ENCODE data around the gene LIX1. TPM values are rescaled to one million over a fixed set of nuclear protein-coding genes. Genes with fewer than 3 reads are reported as not detected.
"Not testable (repeated sequence)": the region's sequence is repeated elsewhere in the genome, so short reads cannot be mapped to it uniquely, and the experiment has no call there.

Gene LIX1
- polyA plus RNA-seq, 3 donors from 2014 or later = not detected

DNA sequence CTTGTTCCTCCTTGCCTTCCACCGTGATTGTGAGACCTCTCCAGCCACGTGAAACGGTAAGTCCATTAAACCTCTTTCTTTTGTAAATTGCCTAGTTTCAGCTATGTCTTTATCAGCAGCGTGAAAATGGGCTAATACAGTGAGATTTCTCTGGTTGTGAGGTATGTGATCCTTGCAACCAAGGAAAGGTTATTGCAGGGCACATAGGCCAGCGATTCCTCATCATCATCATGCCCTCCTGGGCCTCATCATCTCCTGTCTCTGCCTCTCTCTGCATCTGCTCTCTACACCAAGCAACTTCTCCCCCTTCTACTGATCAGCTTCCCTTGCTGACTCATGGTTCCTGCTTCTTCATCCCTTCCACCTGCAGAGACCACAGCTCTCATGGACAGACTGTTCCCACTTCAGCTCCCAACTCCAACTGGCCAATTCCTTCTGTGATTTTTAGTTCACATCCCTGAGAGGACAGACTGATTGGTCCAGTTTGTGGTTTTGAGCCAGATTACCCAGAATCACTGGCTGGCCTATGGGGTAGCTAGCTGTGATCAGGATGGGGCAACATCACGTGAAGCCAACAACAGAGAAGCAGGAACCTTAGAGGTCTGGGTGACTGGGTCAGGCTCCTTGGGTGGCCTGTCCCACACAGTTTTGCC is 53.1 kb downstream of the LIX1 start:
- H3K27ac Mint-ChIP-seq = no peak overlapping the region
- H3K4me1 Mint-ChIP-seq = no peaks in the 10 kb centered on the region
- H3K9me3 Mint-ChIP-seq = no peaks in the 10 kb centered on the region
- peaks cover 0 to 6% (median 4%) of the 10 kb centered on the region in 3 donors for H3K27me3 Mint-ChIP-seq (ENCODE audit: low read depth in 3 of 3)
- no peak overlapping the region for H3K4me3 Mint-ChIP-seq
- peaks cover 0 to 3% (median 0%) of the 10 kb centered on the region in 3 donors for H3K36me3 Mint-ChIP-seq
- DNase-seq = no peak

DNA sequence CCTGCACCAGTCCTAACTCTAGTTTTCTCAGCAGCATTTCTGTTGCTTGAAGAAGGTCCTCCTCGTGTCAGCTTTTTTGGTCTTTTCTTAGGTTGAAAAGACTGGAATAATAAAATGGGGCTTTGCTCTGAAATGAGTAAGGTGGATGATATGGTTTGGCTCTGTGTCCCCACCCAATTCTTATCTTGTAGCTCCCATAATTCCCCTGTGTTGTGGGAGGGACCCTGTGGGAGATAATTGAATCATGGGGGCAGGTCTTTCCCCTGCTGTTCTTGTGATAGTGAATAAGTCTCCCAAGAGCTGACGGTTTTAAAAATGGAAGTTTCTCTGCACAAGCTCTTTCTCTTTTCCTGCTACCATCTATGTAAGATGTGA is 53.6 kb downstream of the LIX1 start:
- Mint-ChIP-seq H3K27ac (no peak overlapping the region), H3K36me3 (peaks cover 0 to 4% (median 0%) of the 10 kb centered on the region in 3 donors), H3K27me3 (ENCODE audit: low read depth in 3 of 3) (peaks cover 0 to 6% (median 3%) of the 10 kb centered on the region in 3 donors), H3K9me3 (peaks cover 0 to 1% (median 0%) of the 10 kb centered on the region in 6 donors), H3K4me3 (no peak overlapping the region), H3K4me1 (no peaks in the 10 kb centered on the region)
- DNase-seq = no peak

DNA sequence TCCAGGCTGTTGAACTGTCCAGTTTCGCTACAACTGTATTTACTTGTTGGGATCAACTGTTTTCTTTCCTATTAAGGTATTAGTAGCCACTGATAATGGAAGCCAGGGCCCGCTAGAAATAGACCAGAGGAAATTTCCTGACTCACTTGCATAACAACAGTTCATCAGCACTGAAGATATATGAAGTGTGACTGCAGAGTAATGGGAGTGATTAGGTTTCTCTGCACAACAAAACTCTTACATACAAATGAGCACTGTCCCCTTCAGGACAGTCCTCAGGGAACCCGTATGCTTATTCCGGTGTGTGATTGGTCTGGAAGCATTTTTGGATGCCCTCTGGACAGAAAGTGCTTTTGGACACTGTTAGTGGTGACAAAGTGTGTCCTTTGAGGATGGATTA is 55.3 kb downstream of the LIX1 start:
- peaks cover 0 to 4% (median 0%) of the 10 kb centered on the region in 3 donors for H3K36me3 Mint-ChIP-seq
- H3K4me3 Mint-ChIP-seq = no peak overlapping the region
- no peak overlapping the region for H3K27ac Mint-ChIP-seq
- DNase-seq = no peak
- H3K9me3 Mint-ChIP-seq = peaks cover 0 to 1% (median 0%) of the 10 kb centered on the region in 6 donors
- peaks cover 0 to 6% (median 5%) of the 10 kb centered on the region in 3 donors for H3K27me3 Mint-ChIP-seq (ENCODE audit: low read depth in 3 of 3)
- H3K4me1 Mint-ChIP-seq = peaks cover 3% of the 10 kb centered on the region in 2 donors

DNA sequence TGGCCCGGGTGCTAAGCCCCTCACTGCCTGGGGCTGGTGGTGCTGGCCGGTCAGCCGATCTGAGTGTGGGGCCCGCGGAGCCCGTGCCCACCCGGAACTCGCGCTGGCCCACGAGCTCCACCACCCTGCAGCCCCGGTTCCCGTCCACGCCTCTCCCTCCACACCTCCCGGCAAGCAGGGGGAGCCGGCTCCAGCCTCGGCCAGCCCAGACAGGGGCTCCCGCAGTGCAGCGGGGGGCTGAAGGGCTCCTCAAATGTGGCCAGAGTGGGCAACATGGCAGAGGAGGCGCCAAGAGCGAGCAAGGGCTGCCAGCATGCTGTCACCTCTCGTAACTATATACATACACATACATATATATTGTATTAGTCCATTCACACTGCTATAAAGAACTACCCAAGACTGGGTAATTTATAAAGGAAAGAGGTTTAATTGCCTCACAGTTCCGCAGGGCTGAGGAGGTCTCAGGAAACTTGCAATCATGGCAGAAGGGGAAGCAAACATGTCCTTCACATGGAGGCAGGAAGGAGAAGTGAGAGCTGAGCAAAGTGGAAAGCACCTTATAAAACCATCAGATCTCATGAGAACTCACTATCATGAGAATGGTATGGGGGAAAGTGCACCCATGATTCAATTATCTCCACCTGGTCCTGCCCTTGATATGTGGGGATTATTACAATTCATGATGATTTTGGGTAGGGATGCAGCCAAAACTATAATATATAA is 56.8 kb downstream of the LIX1 start:
- Mint-ChIP-seq H3K27ac (no peak overlapping the region), H3K4me1 (peaks cover 8 to 10% of the 10 kb centered on the region in 2 donors), H3K9me3 (peaks cover 0 to 1% (median 0%) of the 10 kb centered on the region in 6 donors), H3K27me3 (ENCODE audit: low read depth in 3 of 3) (peaks cover 0 to 5% (median 4%) of the 10 kb centered on the region in 3 donors), H3K36me3 (peaks cover 0 to 4% (median 0%) of the 10 kb centered on the region in 3 donors), H3K4me3 (no peak overlapping the region)
- DNase-seq = no peak

DNA sequence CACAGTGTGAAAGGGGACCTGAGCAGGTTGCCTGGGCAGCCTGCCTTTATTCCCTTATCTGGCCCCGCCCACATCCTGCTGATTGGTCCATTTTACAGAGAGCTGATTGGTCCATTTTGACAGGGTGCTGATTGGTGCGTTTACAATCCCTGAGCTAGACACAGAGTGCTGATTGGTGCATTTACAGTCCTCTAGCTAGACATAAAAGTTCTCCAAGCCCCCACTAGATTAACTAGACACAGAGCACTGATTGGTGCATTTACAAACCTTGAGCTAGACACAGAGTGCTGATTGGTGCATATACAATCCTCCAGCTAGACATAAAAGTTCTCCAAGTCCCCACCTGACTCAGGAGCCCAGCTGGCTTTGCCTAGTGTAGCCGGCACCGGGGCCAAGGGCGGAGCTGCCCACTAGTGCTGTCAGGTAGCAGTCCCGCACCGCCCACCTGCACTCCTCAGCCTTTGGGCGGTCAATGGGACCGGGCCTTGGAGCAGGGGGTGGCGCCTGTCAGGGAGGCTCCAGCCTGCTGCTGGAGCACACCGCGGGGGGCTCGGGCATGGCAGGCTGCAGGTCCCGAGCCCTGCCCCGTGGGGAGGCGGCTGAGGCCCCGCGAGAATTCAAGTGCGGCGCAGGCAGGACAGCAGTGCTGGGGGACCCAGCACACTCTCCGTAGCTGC is 57.5 kb downstream of the LIX1 start:
- not testable (repeated sequence) for H3K36me3 Mint-ChIP-seq; H3K9me3 Mint-ChIP-seq; H3K27me3 Mint-ChIP-seq (ENCODE audit: low read depth in 3 of 3); H3K4me3 Mint-ChIP-seq; H3K27ac Mint-ChIP-seq; H3K4me1 Mint-ChIP-seq; DNase-seq

DNA sequence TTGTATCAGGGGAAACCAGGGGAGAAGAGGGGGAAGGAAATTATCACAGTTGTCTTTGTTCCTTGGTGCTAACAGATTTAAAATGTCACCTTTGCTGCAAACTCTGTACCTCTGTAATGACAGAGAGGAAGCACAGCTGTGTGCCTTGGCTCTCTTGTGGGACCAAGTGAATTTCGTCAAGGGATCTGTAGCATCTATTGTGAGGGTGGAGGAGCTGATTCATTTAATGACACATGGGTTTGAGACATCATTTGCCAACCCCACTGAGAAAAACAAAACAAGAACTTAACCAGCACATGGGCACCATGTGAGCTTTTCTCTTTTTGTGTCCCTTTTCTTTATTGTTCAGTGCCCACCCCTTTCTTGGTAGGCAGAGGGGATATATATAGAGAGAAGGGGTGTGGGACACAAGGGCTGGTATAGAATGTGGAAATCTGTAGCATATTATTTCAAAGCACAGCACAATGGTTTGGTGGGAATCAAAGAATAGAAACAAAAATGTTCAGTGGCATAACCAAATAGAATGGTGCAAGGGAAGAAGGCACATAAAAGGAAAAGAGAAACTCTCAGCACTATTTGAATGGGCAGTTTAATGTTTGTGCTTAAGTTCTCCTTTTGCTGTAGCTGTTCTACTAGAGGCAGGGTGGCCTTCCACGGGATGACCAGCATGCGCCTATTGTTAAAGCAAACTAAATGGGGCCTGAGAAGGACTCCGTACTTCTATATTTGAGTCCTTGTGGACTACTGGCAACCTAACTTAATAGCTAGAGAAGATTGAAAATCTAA is 63.3 kb downstream of the LIX1 start:
- Mint-ChIP-seq H3K4me3 (no peak overlapping the region), H3K9me3 (peaks cover 0 to 1% (median 0%) of the 10 kb centered on the region in 6 donors), H3K27ac (no peak overlapping the region), H3K36me3 (no peaks in the 10 kb centered on the region), H3K27me3 (ENCODE audit: low read depth in 3 of 3) (peaks cover 0 to 4% (median 0%) of the 10 kb centered on the region in 3 donors), H3K4me1 (peaks cover 8 to 10% of the 10 kb centered on the region in 2 donors)
- no peak for DNase-seq

DNA sequence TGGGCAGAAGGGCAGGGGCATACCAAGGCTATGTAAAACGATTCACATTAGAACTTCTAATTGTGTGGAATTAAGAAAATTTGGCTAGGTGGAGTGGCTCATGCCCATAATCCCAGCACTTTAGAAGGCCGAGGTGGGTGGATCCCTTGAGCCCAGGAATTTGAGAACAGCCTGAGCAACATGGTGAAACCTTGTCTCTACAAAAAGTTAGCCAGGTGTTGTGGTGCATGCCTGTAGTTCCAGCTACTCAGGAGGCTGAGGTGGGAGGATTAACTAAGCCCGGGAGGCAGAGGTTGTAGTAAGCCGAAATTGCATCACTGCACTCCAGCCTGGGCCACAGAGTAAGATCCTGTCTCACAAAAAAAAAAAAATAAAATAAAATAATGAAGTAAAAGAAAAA is 65.2 kb downstream of the LIX1 start:
- Mint-ChIP-seq H3K4me3 (no peak overlapping the region), H3K27ac (no peak overlapping the region), H3K4me1 (peaks cover 6 to 8% of the 10 kb centered on the region in 2 donors), H3K27me3 (ENCODE audit: low read depth in 3 of 3) (peaks cover 0 to 1% (median 0%) of the 10 kb centered on the region in 3 donors), H3K9me3 (no peaks in the 10 kb centered on the region), H3K36me3 (peaks cover 0 to 3% (median 0%) of the 10 kb centered on the region in 3 donors)
- DNase-seq = no peak

DNA sequence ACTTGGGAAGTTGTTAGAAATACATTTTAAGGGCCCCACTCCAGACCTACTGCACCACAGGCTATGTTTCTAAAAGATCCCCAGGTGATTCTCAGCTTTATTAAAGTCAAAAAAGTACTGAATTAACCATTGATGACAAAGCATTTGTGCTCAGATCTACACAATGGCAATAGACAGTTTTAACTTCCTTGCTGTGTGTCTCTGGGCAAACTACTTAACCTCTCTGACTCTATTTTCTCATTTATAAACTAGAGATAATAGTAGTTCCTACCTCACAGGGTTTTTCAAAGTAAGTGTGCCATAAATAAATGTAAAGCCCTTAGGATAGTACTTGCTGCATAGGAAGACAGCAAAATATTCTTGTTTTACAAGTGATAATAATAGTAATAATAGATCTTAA is 66.3 kb downstream of the LIX1 start:
- Mint-ChIP-seq H3K4me1 (no peaks in the 10 kb centered on the region), H3K27me3 (ENCODE audit: low read depth in 3 of 3) (peaks cover 0 to 1% (median 0%) of the 10 kb centered on the region in 3 donors), H3K36me3 (peaks cover 0 to 3% (median 0%) of the 10 kb centered on the region in 3 donors), H3K4me3 (no peak overlapping the region), H3K9me3 (no peaks in the 10 kb centered on the region), H3K27ac (no peak overlapping the region)
- no peak for DNase-seq

DNA sequence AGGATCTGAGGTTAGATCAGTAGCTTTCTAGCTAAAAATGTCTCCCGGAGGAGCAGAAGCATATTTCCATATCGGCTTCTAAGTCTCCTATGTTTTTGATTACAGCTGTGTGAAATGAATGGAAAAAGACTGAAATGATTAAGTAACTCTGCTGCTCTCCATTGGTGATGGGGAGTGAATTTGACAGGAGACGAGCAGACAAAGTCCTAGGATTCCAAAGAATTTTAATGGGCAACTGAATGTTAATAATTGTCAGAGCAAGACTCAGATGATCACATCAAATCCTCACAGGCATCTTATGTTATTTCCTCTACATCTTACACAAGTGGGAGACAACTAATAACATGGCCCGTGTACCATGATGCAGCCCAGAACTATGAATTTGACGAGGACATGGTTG is 66.8 kb downstream of the LIX1 start:
- peaks cover 0 to 1% (median 0%) of the 10 kb centered on the region in 3 donors for H3K27me3 Mint-ChIP-seq (ENCODE audit: low read depth in 3 of 3)

DNA sequence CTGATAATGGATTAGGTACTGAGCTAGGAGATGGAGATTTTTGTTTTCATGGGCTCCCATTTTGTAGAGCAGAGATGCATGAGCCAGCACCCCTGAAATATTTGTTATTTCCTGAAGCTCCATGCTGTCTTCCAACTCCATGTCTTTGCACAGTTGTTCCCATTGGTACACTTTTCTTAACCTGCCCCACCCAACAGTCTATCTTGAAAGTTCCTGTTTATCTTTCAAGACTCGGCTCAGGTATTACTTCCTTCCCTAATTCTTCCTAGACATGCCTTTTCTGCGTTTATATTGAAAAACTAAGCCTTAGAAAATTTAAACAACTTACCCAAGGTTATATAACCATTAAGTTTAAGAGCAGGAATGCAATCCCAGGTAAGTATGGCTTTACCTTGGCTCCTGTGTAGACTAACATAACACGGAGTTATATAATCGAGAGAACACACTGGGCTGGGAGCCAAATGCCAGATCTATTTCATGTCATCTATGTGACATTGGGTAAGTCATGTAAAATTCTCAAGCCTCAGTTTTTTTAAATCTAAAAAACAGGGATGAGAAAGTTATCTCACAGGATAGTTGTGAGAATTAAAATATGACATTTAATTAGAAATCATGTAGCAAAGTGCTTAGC is 67.4 kb downstream of the LIX1 start:
- no peak overlapping the region for H3K4me3 Mint-ChIP-seq
- H3K9me3 Mint-ChIP-seq = no peaks in the 10 kb centered on the region
- no peaks in the 10 kb centered on the region for H3K4me1 Mint-ChIP-seq
- H3K27ac Mint-ChIP-seq = no peak overlapping the region
- no peak for DNase-seq
- H3K36me3 Mint-ChIP-seq = peaks cover 0 to 3% (median 0%) of the 10 kb centered on the region in 3 donors
- peaks cover 0 to 2% (median 0%) of the 10 kb centered on the region in 3 donors for H3K27me3 Mint-ChIP-seq (ENCODE audit: low read depth in 3 of 3)

More for the DNA sequence above, 66.8 kb downstream of the LIX1 start:
- H3K36me3 Mint-ChIP-seq = peaks cover 0 to 3% (median 0%) of the 10 kb centered on the region in 3 donors
- no peak for DNase-seq
- H3K4me3 Mint-ChIP-seq = no peak overlapping the region
- no peak overlapping the region for H3K27ac Mint-ChIP-seq
- no peaks in the 10 kb centered on the region for H3K4me1 Mint-ChIP-seq
- no peaks in the 10 kb centered on the region for H3K9me3 Mint-ChIP-seq

DNA sequence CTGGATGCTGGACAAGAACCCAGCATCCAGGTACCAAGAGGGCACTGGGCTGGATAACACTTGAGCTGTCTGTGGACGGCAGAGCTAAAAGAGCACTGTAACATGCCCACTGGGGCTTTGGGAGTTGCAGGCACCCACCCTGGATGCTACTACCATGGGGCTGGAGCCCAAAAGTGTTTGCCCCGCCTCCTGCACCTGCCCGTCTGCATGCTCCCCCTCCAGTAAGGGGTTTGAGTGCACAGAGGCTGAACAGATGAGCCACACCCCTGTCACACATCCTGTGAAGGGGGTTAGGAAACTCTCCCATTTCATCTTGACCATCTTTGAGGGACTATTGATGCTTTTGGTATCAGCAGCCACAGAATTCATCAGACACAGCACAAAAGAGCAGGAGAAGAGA is 69.0 kb downstream of the LIX1 start:
- no peak overlapping the region for H3K4me3 Mint-ChIP-seq
- no peaks in the 10 kb centered on the region for H3K4me1 Mint-ChIP-seq
- peak overlapping the region in 1 of 6 donors; percentile 32 for H3K27ac Mint-ChIP-seq
- H3K27me3 Mint-ChIP-seq (ENCODE audit: low read depth in 3 of 3) = peaks cover 0 to 2% (median 0%) of the 10 kb centered on the region in 3 donors
- no peaks in the 10 kb centered on the region for H3K9me3 Mint-ChIP-seq
- DNase-seq = no peak
- peaks cover 0 to 3% (median 0%) of the 10 kb centered on the region in 3 donors for H3K36me3 Mint-ChIP-seq

DNA sequence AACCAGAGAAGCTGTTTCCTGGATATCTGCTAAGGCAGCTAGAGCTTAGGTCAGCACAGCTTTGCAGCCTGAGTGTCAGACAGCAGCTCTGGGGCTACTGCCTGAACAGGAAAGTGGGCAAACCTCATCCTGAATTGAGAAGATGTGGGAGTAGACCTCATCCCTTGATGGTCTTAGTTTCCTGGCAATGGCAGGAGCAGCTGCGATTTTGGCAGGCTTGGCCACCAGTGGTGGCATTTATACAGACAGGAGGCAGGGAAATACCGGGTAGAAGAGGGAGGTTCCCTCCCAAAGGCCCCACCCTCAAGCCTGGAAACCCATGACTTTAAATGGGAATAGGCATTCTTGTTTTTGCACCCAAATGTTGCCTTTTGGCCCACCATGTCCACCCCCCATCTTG is 69.7 kb downstream of the LIX1 start:
- no peaks in the 10 kb centered on the region for H3K4me1 Mint-ChIP-seq
- no peak overlapping the region for H3K27ac Mint-ChIP-seq
- no peak overlapping the region for H3K4me3 Mint-ChIP-seq
- DNase-seq = no peak
- H3K27me3 Mint-ChIP-seq (ENCODE audit: low read depth in 3 of 3) = peaks cover 0 to 2% (median 0%) of the 10 kb centered on the region in 3 donors
- H3K36me3 Mint-ChIP-seq = peaks cover 0 to 3% (median 0%) of the 10 kb centered on the region in 3 donors
- H3K9me3 Mint-ChIP-seq = no peaks in the 10 kb centered on the region

DNA sequence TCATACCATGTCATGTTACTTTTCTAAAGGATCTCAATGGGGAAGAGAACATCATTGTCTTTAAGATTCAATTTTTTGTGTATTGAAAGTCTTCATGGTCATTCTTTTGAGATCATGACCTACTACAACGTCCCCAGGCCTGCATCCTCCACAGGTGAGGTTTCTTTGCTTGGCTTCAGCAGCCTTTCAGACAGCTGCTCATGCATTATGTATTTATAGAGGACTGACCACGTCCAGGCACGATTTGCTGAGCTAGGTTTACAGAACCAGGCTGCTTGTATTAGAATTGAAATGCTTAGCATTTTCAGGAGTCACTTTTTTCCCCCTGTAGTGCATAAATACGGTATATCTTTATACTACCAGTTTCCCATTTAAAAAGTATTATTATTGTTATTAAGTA is 70.4 kb downstream of the LIX1 start:
- peaks cover 0 to 3% (median 0%) of the 10 kb centered on the region in 3 donors for H3K36me3 Mint-ChIP-seq
- H3K27me3 Mint-ChIP-seq (ENCODE audit: low read depth in 3 of 3) = peaks cover 0 to 2% (median 0%) of the 10 kb centered on the region in 3 donors

More for the DNA sequence above, 70.4 kb downstream of the LIX1 start:
- no peaks in the 10 kb centered on the region for H3K4me1 Mint-ChIP-seq
- H3K9me3 Mint-ChIP-seq = no peaks in the 10 kb centered on the region
- DNase-seq = no peak
- H3K4me3 Mint-ChIP-seq = no peak overlapping the region
- H3K27ac Mint-ChIP-seq = no peak overlapping the region

Data from immature natural killer cell (primary cell).